NCI-H1694 treated with DMSO at 0.1 percent for 48 hours (cell line): ENCODE data around the gene STK31.
"Not testable (repeated sequence)": the region's sequence is repeated elsewhere in the genome, so short reads cannot be mapped to it uniquely, and the experiment has no call there.

Experiments
- DNase-seq: peaks from one replicate; lab custom pipeline; 2025; lab: John Stamatoyannopoulos, UW

STK31 gene

GRCh38 chr7:23710000-23710399 is at the start of gene STK31:
Gene STK31 (plus strand): TSS chr7:23710219. CDS start chr7:23710286, 67 bp downstream.
- no peak for DNase-seq

- DNase-seq = no peak
Measured at GRCh38 chr7:23661385-23661784, 48.6 kb upstream of the STK31 start.

- DNase-seq = no peak
Measured at GRCh38 chr7:23662124-23662983, 47.7 kb upstream of the STK31 start.

GRCh38 chr7:23662984-23663313 is 47.1 kb upstream of the STK31 start:
- DNase-seq = no peak

GRCh38 chr7:23664122-23664521 is 45.9 kb upstream of the STK31 start:
- no peak for DNase-seq

- DNase-seq = no peak
Measured at GRCh38 chr7:23672033-23672432, 38.0 kb upstream of the STK31 start.

- peak; percentile 60 for DNase-seq
Measured at GRCh38 chr7:23679898-23680413, 30.1 kb upstream of the STK31 start, which contains the start of gene FAM221A. Gene FAM221A (plus strand): TSS chr7:23680199. CDS start chr7:23680219, 20 bp downstream.

- DNase-seq = peak; percentile 34
Measured at GRCh38 chr7:23680414-23681405, 29.3 kb upstream of the STK31 start.

- DNase-seq = not testable (repeated sequence)
Measured at GRCh38 chr7:23684041-23684440, 26.0 kb upstream of the STK31 start.

- DNase-seq = no peak
Measured at GRCh38 chr7:23685731-23686130, 24.3 kb upstream of the STK31 start.

GRCh38 chr7:23687011-23687410 is 23.0 kb upstream of the STK31 start:
- no peak for DNase-seq

GRCh38 chr7:23689165-23689564 is 20.9 kb upstream of the STK31 start:
- DNase-seq = no peak

- DNase-seq = no peak
Measured at GRCh38 chr7:23691320-23691719, 18.7 kb upstream of the STK31 start.

- no peak for DNase-seq
Measured at GRCh38 chr7:23693224-23693623, 16.8 kb upstream of the STK31 start.

GRCh38 chr7:23696916-23697441 is 13.0 kb upstream of the STK31 start:
- peak; percentile 30 for DNase-seq

- DNase-seq = no peak
Measured at GRCh38 chr7:23698822-23699221, 11.2 kb upstream of the STK31 start.

- DNase-seq = no peak
Measured at GRCh38 chr7:23700046-23700445, 10.0 kb upstream of the STK31 start.

- DNase-seq = no peak
Measured at GRCh38 chr7:23709081-23709750, 803 bp upstream of the STK31 start.

- peak; percentile 73 for DNase-seq
Measured at GRCh38 chr7:23712368-23713284, 2.6 kb downstream of the STK31 start.
